ENCODE results near the gene DDN.

DNA sequence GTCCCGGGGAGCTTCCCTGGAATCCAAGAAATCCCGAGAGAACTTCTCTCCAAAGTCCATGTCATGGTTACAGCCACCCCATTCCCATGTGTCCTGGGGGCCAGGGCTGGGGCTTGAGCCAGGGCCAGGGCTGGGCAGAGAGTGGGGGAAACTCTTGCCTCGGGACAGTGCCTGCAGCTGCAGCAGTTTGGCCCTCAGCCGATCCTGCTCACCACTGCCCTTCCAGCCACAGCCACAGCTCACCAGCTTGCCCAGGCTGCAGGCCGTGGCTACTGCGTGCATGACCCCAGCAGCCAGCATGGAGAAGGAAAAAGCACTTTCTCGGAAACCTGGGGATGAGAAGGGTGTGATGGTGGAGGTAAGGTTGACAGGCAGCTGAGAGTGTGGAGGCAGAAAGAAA lies 31.2 kb downstream of the DDN start:
- no peak for TF ChIP-seq EZH2 (IDR thresholded peaks at IDR 0.05; ENCODE audit: borderline replicate concordance, insufficient read depth, low read depth, low read length, poor library complexity, severe bottlenecking)
- TF ChIP-seq, protein P1, sequence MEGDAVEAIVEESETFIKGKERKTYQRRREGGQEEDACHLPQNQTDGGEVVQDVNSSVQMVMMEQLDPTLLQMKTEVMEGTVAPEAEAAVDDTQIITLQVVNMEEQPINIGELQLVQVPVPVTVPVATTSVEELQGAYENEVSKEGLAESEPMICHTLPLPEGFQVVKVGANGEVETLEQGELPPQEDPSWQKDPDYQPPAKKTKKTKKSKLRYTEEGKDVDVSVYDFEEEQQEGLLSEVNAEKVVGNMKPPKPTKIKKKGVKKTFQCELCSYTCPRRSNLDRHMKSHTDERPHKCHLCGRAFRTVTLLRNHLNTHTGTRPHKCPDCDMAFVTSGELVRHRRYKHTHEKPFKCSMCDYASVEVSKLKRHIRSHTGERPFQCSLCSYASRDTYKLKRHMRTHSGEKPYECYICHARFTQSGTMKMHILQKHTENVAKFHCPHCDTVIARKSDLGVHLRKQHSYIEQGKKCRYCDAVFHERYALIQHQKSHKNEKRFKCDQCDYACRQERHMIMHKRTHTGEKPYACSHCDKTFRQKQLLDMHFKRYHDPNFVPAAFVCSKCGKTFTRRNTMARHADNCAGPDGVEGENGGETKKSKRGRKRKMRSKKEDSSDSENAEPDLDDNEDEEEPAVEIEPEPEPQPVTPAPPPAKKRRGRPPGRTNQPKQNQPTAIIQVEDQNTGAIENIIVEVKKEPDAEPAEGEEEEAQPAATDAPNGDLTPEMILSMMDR (IDR thresholded peaks at IDR 0.05) = no peak

All from B cell (primary cell).